ENCODE data around the gene CNGA3. TPM values are rescaled to one million over a fixed set of nuclear protein-coding genes. Genes with fewer than 3 reads are reported as not detected.
"Not testable (repeated sequence)": the region's sequence is repeated elsewhere in the genome, so short reads cannot be mapped to it uniquely, and the experiment has no call there.

Gene CNGA3
- total RNA-seq, 2 donors from 2014 or later: 1.1 TPM; not detected in 1

DNA sequence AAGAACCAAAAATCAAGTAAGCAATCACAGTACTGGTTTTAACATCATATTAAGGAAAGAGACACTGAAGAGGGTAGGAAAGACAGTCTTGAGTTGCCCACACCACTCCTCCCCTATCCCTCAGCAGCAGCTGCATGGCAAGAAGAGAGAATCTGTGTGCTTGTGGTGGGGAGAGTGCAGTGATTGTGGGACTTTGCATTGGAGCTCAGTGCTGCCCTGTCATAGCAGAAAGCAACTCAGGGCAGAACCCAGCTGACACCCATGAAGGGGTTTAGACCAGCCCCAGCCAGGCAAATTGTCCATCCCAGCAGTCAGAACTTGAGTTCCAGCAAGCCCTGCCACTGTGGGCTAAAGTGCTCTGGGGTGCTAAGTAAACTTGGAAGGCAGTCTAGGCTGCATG lies 57.6 kb downstream of the CNGA3 start:
- no peaks in the 10 kb centered on the region for H3K27me3 ChIP-seq (replicated peaks; ENCODE audit: insufficient read depth)
- no peaks in the 10 kb centered on the region for H3K4me1 ChIP-seq (replicated peaks)
- H3K4me3 ChIP-seq: no peak overlapping the region
- TF ChIP-seq POLR2A (IDR thresholded peaks at IDR 0.05): no peak
- TF ChIP-seq POLR2AphosphoS5 (IDR thresholded peaks at IDR 0.05): no peak
- TF ChIP-seq, protein P1, sequence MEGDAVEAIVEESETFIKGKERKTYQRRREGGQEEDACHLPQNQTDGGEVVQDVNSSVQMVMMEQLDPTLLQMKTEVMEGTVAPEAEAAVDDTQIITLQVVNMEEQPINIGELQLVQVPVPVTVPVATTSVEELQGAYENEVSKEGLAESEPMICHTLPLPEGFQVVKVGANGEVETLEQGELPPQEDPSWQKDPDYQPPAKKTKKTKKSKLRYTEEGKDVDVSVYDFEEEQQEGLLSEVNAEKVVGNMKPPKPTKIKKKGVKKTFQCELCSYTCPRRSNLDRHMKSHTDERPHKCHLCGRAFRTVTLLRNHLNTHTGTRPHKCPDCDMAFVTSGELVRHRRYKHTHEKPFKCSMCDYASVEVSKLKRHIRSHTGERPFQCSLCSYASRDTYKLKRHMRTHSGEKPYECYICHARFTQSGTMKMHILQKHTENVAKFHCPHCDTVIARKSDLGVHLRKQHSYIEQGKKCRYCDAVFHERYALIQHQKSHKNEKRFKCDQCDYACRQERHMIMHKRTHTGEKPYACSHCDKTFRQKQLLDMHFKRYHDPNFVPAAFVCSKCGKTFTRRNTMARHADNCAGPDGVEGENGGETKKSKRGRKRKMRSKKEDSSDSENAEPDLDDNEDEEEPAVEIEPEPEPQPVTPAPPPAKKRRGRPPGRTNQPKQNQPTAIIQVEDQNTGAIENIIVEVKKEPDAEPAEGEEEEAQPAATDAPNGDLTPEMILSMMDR (IDR thresholded peaks at IDR 0.05): no peak
- H3K9me3 ChIP-seq: no peaks in the 10 kb centered on the region
- intact Hi-C loops (cut with DNase I): no loop called here
- H3K36me3 ChIP-seq: no peaks in the 10 kb centered on the region
- DNase-seq (ENCODE audit: low spot score): no peak
- no peak overlapping the region for H3K27ac ChIP-seq

DNA sequence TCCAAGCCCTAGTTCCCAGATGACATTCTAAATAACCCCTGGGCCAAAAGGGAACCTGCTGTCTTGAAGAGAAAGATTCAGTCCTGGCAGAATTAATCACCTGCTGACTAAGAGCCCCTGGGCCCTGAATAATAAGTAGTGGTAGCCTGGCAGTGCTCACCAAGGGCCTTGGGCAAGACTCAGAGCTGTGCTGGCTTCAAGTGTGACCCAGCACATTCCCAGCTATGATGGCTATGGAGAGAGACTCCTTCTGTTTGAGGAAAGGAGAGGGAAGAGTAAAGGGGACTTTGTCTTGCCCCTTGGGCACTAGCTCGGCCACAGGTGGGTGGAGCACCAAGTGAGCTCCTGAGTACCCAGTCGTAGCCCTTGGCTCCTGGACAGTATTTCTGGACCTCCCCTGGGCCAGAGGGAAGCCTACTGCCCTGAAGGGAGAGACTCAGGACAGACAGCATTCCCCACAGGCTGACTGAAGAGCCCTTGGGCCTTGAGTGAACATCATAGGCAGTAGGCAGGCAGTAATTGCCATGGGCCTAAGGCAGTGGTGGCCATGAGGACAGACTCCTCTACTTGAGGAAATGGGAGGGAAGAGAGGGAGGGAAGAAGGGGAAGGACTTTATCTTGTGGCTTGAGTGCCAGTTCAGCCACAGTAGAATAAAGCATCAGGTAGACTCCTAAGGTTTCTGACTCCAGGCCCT lies 58.4 kb downstream of the CNGA3 start:
- DNase-seq (ENCODE audit: low spot score): no peak
- intact Hi-C loops (cut with DNase I): no loop called here
- TF ChIP-seq POLR2AphosphoS5 (IDR thresholded peaks at IDR 0.05): no peak
- TF ChIP-seq, protein P1 (IDR thresholded peaks at IDR 0.05): no peak
- TF ChIP-seq POLR2A (IDR thresholded peaks at IDR 0.05): no peak
- no peak overlapping the region for H3K4me3 ChIP-seq
- WGBS: 88% methylated on average over 2 of the region's 2 CpGs
- H3K27me3 ChIP-seq (replicated peaks; ENCODE audit: insufficient read depth): no peaks in the 10 kb centered on the region
- no peaks in the 10 kb centered on the region for H3K36me3 ChIP-seq
- H3K27ac ChIP-seq: no peak overlapping the region
- no peaks in the 10 kb centered on the region for H3K4me1 ChIP-seq (replicated peaks)
- no peaks in the 10 kb centered on the region for H3K9me3 ChIP-seq

DNA sequence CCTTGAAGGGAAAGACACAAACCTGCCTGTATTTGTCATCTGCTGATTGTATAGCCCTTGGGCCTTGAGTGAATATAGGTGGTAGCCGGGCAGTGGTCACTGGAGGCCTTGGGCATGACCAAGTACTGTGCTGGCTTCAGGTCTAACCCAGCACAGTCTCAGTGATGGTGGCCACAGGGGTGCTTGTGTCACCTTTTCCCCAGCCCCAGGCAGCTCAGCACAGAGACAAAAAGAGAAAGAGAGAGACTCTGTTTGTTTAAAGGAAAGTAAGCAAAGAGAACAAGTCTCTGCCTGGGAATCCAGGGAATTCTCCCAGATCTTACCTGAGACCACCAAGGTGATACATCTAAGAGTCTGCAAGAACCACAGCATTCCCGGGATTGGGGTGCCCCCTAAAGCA lies 59.0 kb downstream of the CNGA3 start:
- TF ChIP-seq, protein P1 (IDR thresholded peaks at IDR 0.05): no peak
- no peak for TF ChIP-seq POLR2AphosphoS5 (IDR thresholded peaks at IDR 0.05)
- no peak for TF ChIP-seq POLR2A (IDR thresholded peaks at IDR 0.05)
- no peaks in the 10 kb centered on the region for H3K36me3 ChIP-seq
- no peaks in the 10 kb centered on the region for H3K27me3 ChIP-seq (replicated peaks; ENCODE audit: insufficient read depth)
- H3K4me3 ChIP-seq: no peak overlapping the region
- H3K4me1 ChIP-seq (replicated peaks): no peaks in the 10 kb centered on the region
- no peak overlapping the region for H3K27ac ChIP-seq
- DNase-seq (ENCODE audit: low spot score): no peak
- WGBS: 80% methylated on average over 2 of the region's 2 CpGs
- intact Hi-C loops (cut with DNase I): no loop called here
- no peaks in the 10 kb centered on the region for H3K9me3 ChIP-seq

DNA sequence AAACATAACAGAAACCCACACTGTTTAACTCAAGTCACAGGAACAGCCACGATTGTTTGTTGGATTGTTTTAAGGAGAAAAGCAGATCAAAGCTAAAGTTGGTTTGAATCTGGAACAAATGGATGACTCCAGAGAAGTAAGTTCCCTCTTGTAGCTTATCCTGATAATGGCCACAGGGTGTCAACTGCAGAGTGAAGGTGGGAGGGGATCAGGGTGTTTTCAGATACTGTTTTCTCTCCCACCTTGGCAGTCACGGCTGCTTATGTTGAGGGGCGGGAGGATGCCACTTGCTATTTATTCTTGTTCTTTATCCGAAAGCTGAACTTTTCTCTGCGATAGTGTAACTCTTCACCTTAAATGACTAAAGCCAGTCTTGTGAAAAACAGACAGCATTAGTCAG lies 61.9 kb downstream of the CNGA3 start:
- Histone ChIP-seq H3K4me3 (no peak overlapping the region), H3K27ac (no peak overlapping the region), H3K9me3 (no peaks in the 10 kb centered on the region), H3K36me3 (no peaks in the 10 kb centered on the region), H3K4me1 (replicated peaks) (no peaks in the 10 kb centered on the region), H3K27me3 (replicated peaks; ENCODE audit: insufficient read depth) (no peaks in the 10 kb centered on the region)
- intact Hi-C loops (cut with DNase I): no loop called here
- WGBS: 72% methylated on average over 5 of the region's 5 CpGs
- TF ChIP-seq, protein P1 (IDR thresholded peaks at IDR 0.05): no peak
- TF ChIP-seq POLR2A (IDR thresholded peaks at IDR 0.05) (no peak), POLR2AphosphoS5 (IDR thresholded peaks at IDR 0.05) (no peak)
- DNase-seq (ENCODE audit: low spot score): no peak

DNA sequence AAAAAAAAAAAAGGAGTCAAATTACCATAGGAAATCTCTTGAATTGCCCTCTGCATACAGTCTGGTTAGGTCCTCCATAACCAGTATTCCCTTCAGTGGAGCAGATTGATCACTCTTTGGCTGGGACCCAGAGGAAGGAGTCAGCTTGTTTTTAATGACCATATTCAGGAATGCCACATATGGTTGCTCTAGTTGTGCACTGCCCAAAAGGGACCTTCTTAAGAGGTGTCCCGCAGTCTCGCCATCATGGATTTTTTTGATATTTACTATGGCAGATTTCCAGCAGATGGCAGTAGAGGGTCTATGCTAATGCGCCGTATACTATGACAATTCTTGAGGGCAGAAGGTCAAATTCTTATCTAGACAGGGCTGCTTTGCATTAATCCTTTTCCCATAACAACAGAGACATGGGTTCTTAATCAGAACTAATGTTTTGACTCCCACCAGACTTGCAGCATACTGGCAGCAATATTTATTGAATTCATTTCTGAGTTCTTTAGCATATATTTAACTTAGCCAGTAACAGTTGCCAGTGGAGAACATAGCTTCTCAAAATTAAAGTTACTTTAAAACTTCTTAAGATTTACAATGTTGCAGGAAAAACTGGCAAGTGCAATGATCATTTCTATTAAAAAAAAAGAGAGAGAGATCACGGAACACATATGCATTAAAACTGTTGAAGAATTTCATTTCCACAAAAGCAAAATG lies 66.6 kb downstream of the CNGA3 start:
- Histone ChIP-seq H3K4me1 (replicated peaks) (no peaks in the 10 kb centered on the region), H3K4me3 (no peak overlapping the region), H3K9me3 (no peaks in the 10 kb centered on the region), H3K27ac (no peak overlapping the region), H3K27me3 (replicated peaks; ENCODE audit: insufficient read depth) (no peaks in the 10 kb centered on the region), H3K36me3 (no peaks in the 10 kb centered on the region)
- TF ChIP-seq POLR2A (IDR thresholded peaks at IDR 0.05) (no peak), POLR2AphosphoS5 (IDR thresholded peaks at IDR 0.05) (no peak)
- TF ChIP-seq, protein P1 (IDR thresholded peaks at IDR 0.05): peak in 3 of 4 experiments; percentile 36 to 46 (median 38)
- DNase-seq (ENCODE audit: low spot score): no peak
- 66% methylated on average over 5 of the region's 5 CpGs for WGBS
- intact Hi-C loops (cut with DNase I): no loop called here

DNA sequence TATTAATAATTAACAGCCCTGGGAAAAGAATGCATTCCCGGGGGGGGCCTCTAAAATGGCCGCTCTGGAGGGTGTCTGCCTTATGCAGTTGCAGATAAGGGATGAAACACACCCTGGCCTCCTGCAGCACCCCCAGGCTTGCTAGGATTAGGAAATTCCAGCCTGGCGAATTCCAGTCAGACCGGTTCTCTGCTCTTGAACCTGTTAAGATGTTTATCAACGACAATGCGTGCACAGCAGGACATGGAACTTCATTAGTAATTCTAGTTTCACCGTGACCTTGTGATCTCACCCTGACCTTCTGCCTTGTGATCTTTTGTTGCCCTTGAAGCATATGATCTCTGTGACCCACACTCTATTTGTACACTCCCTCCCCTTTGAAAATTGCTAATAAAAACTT lies 68.0 kb downstream of the CNGA3 start:
- H3K4me3 ChIP-seq; H3K9me3 ChIP-seq; intact Hi-C loops (cut with DNase I); H3K27me3 ChIP-seq (replicated peaks; ENCODE audit: insufficient read depth); H3K4me1 ChIP-seq (replicated peaks); DNase-seq (ENCODE audit: low spot score); H3K36me3 ChIP-seq; H3K27ac ChIP-seq: not testable (repeated sequence)
- 72% methylated on average over 7 of the region's 7 CpGs for WGBS

DNA sequence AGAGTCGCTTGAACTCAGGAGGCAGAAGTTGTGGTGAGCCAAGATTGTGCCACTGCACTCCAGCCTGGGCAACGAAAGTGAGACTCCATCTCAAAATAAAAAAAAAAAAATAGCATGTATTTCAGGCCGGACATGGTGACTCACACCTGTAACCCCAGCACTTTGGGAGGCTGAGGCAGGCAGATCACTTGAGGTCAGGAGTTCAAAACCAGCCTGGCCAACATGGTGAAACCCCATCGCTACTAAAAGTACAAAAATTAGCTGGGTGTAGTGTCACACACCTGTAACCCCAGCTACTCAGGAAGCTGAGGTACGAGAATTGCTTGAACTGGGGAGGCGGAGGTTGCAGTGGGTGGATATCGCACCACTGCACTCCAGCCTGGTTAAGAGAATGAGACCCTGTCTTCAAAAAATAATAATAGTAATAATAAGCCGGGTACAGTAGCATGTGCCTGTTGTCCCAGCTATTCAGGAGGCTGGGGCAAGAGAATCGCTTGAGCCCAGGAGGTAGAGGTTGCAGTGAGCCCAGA lies 69.5 kb downstream of the CNGA3 start:
- H3K27me3 ChIP-seq (replicated peaks; ENCODE audit: insufficient read depth); DNase-seq (ENCODE audit: low spot score); H3K4me3 ChIP-seq; H3K9me3 ChIP-seq; H3K27ac ChIP-seq; H3K36me3 ChIP-seq; H3K4me1 ChIP-seq (replicated peaks); intact Hi-C loops (cut with DNase I): not testable (repeated sequence)
- 95% methylated on average over 9 of the region's 9 CpGs for WGBS

Data from prostate gland (tissue), 2 donors.